HG02642 (cell line): ENCODE results near the gene THSD4.

ENCODE experiments used
- ATAC-seq: cut with Tn5 transposase; IDR thresholded peaks from one replicate; pipeline ENCODE4 v1.9.1; 2021; ENCODE audit warnings: mild to moderate bottlenecking; ENCODE audit not compliant: unreplicated experiment, poor library complexity

Gene THSD4

DNA sequence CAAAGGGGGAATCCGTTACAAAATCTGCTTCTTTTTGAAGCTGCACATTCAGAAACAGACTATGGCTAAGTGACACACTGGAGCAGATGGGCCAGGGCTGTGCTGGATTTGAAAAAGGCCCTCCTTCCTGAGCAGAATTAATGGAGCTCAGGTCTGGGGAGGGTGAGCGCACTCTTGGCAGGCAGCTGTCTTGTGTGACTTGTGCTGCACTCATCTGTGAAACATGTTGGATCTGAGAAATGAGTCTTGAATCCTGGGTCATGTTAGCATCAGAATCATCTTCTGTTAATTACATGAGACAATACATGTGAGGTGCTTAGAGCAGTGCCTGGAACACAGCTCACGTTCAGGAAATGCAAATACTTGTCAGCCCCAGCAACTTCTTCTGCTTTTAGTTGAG lies 219.6 kb downstream of the THSD4 start:
- no peak for ATAC-seq

DNA sequence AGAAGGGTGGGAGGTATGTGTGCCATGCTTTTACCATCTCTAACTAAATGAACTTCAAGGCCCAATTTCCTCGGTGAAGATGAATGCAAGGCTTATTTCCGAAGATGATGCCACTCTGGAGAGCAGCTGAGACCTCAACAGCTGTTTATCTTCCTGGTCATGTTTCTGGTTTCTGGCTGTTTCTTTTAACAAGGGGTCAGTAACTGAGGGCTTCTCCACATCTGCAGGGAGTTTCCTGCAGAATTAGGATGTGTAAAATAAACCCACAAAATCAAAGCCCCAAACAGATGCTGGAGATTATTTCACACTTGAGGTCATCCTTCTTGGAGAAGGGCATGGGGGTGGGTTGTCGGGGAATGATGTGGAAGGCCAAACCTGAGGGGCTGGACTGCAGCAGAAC lies 220.3 kb downstream of the THSD4 start:
- no peak for ATAC-seq

DNA sequence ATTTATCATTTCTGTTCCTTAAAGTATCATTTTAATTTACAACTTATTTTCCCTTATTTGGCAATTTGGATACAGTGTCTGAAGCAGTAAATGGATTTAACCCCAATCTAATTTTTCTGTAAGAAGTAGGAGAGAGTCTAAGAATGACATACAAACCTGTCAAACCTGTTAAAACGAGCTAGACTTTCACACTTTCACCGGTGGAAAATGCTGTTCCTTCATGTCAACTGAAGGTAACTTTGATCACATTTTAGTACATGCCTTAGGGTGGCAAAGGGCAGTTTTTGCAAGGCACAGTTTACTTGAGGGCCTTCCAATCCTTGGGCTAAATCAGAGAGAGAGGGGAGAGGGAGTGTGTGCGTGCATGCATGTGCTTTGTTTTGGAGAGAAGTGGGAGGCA lies 221.4 kb downstream of the THSD4 start:
- ATAC-seq, result no peak

DNA sequence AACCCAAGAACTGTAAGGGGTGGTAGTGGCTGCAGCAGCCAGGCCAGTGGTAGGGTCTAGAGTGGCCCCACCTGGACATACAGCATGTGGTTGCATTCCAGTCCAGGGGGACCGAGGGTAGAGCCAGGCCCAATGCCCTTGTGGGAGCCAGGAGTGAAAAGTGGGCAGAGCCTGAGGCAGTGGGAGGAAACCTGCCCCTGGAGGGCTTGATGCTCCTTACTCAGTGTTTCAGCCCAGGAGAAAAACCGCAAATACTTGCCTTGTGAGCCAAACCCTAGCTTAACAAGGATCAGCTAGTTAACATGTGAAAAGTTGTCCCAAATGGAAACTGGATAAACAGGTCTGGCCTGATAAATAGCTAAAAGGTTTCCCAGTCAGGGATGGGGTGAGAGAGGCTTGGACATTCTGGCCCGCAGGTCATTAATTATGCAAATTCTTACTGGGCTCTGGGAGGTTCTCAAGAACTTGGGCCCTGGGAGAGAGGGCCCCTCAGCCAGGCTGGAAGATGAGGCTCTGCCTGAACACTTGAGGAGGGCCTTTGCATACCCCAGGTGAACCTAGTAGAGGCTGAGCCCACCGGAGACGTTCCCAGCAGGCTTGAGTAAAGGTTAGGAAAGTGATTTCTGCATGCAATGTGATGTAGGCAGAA lies 222.1 kb downstream of the THSD4 start:
- ATAC-seq, result no peak

DNA sequence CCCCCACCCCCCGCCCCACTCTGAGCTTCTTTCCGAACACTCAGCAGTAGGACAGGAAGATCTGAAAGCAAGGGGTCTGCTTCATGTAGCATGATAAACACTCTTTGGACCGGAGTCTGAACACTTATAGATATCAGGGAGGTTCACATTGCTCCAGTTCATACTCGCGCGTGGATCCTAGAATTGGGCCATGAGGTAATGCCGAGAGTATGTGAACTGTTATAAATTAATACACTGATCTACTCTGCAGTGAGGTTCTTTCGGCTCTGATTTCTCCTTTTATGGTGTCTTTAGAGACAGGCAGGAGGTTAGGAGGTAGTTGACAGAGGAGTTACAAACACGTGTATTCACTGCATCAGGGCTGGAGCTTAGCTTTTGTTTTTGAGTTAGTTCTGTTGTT lies 223.0 kb downstream of the THSD4 start:
- no peak for ATAC-seq

DNA sequence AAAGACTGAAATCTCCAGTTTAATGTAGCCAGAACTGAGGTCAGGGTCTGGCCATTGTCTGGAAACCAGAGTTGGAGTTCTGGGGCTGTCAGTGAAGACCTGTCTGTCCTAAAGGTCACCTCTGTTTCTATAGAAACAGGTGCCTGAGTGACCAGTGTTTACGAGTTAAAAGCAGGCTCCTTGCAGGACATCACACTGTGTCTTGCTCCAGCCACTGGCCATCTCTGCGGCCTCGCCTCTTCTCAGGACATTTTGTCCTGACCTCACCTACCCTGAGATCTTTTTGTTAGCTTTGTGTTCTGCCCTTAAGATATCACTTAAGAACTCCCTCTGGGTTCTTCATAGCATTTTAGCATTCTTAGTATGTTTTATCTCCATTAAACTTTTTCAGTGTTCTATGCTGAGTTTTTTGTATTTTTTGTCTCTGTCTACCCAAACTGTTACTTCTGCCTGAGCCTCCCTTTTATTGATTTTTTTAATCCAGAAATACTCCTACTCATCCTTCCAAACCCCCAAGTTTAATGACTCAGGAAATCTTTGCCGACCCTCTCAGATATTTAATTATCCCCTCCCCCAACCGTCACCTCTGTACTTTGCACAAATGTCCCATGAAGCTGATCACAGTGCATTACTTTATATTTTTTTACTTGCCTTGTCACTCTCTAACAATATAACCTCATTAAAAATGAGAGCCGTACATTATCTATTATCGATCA lies 223.7 kb downstream of the THSD4 start:
- no peak for ATAC-seq

DNA sequence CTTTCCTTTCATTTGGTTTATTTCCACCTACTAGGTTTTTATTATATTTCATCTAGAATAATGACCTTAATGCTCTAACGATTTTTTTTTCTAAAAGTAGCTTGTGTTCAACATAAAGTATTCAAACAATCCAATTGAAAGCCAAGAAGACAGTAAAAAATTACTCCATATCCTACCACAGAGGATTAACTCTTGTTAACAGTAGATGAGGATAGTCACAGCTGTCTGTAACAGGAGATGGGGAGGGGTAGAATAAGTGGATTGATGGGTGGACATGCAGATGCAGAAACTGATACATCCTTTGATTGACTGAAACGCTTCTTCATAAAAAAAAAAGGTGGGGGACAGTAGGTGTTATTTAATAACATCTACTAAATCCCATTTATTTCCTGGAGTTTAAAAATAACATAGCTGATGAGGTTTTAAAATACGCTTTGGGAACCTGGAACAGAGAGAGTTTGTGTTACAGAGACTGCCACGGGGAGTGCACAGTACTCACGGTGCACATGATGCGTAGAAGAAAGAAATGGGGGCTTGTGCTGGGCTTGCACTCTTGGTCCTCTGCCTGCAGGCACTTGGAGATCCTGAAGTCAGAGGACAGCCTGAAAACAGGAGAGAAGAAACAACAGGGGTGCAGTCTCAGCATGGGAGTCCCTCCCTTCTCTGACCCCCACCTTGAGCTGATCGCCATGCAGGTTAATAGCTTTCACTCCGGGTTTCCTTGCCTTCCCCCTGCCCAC lies 226.7 kb downstream of the THSD4 start:
- no peak for ATAC-seq

DNA sequence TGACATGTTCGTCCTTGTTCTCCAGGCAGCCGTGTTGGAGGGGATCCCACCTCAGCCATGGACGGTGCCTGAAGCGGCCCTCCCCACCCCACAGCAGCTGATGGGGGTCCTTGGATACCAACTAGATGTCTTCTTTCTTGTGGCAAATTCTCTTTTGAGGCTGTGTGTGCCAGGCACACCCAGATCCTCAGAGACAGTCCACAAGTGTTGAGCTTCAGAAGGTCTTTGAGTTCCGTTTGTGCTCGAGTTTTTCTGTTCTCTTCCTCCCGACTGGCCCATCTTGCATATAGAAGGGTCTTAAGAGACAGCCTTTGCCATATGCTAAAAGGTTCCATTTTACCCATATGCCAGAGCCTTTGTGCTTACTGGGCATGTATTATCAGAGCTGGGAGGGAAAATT lies 227.4 kb downstream of the THSD4 start:
- ATAC-seq, result no peak

DNA sequence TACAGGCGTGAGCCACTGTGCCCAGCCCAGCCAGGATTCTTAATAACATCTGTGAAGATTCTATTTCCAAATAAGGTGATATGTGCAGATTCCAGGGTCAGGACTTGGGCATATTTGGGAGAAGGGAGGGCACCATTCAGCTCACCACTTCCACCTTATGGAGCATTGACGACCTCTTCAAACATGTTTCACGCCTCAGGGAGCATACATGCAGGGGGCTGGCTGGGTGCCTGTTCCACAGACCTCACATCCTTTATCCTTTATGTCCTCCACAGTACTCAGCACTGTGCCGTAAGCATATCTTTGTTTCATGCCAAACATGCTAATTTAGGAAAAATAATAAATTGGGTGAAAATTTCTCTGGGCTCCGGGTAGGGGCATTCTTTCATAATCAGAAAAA lies 229.0 kb downstream of the THSD4 start:
- ATAC-seq, result no peak

DNA sequence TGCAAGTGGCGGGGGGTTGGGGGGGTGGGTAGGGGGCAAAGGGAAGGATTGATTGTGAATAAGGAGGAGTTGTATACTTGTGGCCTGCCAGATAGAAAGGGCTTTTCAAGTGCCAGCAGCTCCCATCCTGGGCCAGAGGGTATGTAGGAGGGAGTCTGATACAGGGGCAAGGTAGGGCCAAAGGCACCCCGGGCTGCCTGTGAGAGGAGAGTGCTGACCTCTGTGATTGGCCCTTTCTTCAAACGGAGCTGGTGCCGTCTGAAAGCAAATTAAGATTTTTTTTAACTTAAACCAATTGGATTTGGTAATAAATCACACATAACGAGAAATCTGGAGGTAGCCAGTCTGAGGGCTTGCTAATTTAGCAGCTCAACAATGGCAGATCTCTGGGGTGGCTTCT lies 229.9 kb downstream of the THSD4 start:
- no peak for ATAC-seq

DNA sequence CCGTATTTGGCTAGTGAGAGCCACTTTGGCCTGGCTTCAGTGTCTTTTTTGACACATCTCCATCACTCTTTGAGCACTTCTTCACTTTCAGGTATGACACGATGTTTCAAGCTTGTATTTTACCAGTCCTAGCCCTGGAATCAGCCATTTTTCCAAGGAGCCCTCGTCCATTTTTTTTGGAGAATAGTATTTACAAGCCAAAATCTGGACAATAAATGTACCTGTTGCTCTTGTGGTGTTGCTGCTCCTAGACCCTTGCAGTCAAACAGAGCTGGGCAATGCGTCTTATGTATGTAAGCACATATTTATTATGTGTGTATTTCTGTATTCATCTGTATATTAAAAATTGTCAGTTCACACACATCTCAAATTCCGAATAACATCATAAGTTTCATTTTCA lies 231.2 kb downstream of the THSD4 start:
- no peak for ATAC-seq

DNA sequence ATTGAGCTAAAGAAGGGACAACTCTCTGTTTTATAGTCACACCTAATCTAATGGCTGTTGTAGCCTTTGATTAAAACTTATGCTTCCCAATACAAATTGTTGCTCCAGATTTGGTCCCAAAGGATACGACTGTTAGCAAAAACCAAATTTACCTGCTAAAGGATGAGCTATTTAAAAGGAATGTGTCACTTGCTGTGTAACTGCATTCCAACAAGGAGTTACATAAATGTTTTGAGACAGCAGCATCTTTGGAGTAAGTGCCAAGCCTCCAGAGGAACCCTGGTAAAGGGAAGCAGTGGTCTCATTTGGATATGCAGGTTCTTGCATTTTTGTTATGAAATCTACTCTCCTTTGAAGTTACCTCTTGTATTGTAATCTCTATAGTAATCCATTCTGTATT lies 233.3 kb downstream of the THSD4 start:
- ATAC-seq, result no peak

DNA sequence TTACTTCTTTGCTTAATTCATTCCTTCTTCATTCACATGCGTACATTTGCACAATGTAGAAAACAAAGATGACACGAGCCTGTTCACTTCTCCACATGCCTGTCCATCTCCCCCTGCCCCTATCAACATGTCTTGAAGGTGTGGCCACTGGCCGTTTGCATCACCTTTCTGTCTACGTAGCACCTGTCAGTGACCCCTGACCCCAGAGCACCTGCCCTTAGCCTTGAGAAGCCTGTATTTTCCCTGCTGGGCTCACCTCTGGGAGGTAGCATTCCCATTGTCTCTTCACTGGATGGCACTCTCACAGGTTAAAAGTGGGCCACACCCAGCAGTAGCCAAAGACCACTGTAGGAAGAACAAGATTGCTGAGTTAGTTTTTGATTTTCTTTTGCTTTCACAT lies 234.1 kb downstream of the THSD4 start:
- no peak for ATAC-seq

DNA sequence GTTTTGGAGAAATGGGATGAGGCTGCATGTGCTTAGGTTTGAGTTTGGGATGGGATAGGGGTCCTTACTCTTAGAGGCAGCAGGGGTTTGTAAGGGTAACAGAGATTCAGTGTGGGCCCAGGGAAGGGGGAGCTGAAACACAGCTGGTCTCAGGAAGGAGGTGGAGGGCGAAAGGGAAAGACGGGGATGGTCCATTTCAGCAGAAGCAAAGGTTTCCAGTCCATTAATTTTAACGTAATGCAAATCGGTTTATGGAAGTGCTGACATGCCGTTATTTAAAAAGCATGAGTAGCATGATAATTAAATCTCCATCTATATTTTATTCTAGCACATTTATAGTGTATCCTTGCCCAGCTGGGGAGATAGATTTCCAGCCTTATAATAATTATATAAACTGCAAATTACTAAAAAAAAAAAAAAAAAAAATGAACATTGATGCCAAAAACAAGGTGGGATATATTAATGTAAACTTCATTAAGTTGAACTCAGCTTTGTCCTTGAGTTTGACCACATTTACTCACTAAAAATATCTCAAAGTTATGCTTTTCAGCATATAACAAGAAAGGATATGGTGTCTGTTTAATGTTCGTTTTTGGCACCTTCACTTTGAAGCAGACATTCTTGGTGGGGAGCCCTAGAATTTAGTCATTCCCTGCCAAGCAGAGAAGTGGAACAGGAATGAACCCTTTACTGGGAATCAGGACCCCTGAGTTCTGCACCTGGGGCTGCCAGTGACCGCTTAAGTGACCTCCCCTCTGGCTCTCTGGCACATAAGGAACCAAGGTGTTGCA lies 234.7 kb downstream of the THSD4 start:
- ATAC-seq, result no peak

DNA sequence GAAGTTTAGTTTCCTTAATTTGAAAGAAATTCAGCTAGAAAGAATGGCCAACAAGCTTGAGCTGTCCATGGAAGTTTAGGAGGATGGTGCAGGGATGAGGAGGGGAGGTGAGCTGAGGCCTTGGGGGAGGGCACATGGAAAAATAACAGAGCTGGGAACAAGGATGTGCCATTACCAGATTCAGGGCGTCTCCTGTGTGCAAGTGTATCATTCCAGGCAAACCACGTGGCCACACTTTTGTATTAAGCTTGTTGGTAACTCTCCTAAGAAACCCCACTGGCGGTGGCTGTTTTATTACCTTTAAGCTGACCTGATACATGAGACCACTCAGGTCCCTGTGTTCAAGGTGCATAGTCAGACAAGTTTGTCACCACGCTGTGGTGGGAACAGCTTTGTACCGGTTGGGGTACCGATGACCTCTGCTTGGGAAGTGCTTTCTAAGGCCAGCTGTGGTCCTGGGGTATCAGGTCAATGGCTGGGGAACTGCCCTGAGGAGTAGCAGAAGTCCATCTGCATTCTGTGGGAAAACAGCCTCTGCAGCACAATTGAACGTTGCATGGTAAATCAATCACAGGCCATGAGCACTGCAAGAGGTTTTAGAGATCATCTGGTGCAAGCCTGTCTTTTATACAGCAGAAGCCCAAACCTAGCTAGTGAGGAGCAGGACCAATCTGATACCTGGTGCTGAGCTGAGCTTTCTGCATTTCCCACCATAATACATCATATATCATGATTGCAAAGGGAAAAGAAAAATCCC lies 235.5 kb downstream of the THSD4 start:
- no peak for ATAC-seq

DNA sequence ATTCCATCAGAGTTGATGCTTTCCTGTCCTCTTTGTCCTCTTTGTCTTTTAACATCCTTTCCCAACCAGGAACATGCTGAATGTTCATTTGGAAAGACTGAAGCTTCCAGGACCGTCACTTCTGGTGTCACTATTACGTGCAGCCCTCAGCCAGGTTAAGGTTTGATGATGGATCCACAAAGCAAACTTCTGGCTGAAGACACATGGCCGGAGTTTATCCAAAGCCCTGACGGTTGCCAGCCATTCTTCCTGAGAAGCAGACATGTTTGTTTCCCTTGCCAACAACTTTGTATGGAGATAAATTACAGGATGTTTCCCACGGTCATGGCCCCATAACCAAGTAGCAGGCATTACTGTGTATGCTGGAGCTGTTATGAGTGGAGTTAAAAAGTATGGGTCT lies 236.9 kb downstream of the THSD4 start:
- no peak for ATAC-seq

DNA sequence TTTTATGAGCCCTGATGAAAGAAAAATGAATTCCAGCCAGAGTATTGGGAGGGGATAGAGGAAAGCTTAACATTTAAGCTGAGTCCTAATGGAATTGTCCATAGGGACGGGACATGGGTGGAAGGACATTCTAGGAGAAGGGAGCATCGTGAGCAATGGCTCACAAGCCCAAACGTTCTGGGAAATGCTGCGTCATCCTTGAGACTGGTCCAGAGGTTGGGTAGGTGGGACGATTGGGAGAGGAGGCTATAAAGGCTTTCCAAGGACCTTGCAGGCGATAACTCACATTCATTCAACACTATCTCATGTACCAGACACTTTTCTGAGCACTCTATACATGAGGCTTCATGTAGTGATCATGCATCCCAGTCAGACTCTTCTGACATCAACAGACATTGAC lies 237.5 kb downstream of the THSD4 start:
- ATAC-seq, result no peak

DNA sequence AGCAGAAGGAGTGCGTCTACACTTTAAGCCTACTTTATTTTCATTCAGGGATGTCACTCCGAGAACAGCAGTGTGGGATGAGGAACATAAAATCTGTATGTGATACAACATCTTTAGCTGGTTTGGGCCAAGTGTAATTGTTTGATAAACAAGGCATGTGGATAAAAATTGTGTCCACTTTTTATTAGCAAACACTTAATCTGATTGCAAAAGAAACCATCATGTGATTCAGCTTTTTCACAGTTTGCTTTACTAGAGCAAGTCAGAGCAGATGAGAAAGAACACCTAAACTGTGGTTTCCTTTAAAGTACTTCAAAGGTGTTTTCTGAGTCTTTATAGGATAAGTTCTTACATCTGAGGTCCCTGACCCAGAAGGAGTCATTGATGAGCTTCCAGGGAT lies 237.9 kb downstream of the THSD4 start:
- ATAC-seq, result no peak

DNA sequence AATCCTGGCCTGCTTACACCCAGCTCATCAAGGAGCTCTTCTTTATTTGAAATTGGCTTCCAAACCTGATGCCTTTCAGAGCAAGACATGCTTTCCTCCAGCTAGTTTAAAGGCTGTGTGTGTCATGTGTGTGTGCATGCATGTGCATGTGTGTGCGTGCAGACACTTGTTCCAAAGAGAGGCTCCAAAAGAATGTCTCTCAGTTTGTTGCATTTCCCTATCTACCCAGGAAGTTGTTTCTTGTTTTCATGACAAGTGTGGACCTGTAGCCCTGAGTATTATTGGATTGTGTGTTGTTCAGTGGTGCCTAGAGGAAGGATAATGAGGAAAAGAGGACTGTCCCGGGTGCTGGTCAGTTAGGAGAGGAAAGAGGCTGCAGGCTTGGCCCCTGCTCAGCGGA lies 240.0 kb downstream of the THSD4 start:
- ATAC-seq, result no peak

DNA sequence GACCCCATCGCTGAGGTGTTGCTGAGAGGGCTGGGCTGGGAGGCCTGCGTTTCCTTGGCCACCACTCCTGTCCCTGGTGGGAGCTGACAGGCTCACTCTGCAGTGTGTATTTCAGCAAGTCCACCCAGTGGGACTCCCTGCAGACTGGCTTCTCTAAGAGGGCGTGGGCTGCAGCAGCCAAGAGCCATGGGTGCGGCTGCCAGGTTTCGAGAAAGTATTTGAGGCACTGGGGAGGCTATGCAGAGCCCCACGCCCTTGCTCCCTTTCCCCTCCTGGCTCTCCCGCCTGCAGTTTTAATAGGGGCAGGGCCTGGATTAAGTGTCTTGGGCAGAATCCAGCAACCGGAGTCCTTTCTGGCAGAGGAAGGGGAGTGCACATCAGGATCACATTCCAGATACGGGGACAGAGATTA lies 242.1 kb downstream of the THSD4 start:
- no peak for ATAC-seq
